ENCODE data around the gene IMMP2L.

- TF ChIP-seq CTCF (conservative IDR thresholded peaks at IDR 0.05; ENCODE audit: low read length) (no peak), EZH2phosphoT487 (IDR thresholded peaks at IDR 0.05; ENCODE audit: borderline replicate concordance) (no peak)
These were observed 469.7 kb downstream of the IMMP2L start for GRCh38 chr7:111092406-111093236.

All from Loucy (cell line).